Fibroblast of villous mesenchyme (primary cell): ENCODE data around the gene KCNK17. TPM values are rescaled to one million over a fixed set of nuclear protein-coding genes. Genes with fewer than 3 reads are reported as not detected.
"Not testable (repeated sequence)": the region's sequence is repeated elsewhere in the genome, so short reads cannot be mapped to it uniquely, and the experiment has no call there.

ENCODE experiments used
- DNase-seq: peaks from one replicate; pipeline ENCODE4 v3.0.0-alpha.2; 2010; ENCODE audit warnings: low read depth
- H3K4me3 ChIP-seq: 2 replicates; pipeline ENCODE4 v1.5.1; 2011; ENCODE audit warnings: low read depth, mild to moderate bottlenecking, low read length
- CTCF ChIP-seq: IDR thresholded peaks from 2 replicates; pipeline ENCODE4 v1.5.1; 2012; ENCODE audit warnings: low read depth, mild to moderate bottlenecking, low read length; ENCODE audit not compliant: insufficient read depth
- total RNA-seq: library from RNA; depleted of rRNA; stranded (reverse); fragments of >200 nt; gene quantifications from 2 replicates; pipeline ENCODE4 v1.2.3, GENCODE V29; 2012

Gene KCNK17
- total RNA-seq, 1 donor = not detected

- no peak overlapping the region for H3K4me3 ChIP-seq
- TF ChIP-seq CTCF = no peak
- DNase-seq = no peak
Measured at GRCh38 chr6:39287601-39288000, 26.6 kb downstream of the KCNK17 start.

DNA sequence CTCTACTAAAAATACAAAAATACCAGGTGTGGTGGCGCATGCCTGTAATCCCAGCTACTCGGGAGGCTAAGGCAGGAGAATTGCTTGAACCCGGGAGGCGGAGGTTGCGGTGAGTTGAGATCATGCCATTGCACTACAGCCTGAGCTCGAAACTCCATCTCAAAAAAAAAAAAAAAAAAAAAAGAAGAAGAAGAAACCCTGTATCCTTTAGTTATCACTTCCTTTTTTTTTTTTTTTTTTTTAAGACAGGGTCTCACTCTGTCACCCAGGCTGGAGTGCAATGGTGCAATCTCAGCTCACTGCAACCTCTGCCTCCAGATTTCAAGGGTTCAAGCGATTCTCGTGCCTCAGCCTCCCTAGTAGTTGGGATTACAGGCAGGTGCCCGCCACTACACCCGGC is 27.6 kb downstream of the KCNK17 start:
- H3K4me3 ChIP-seq, DNase-seq: not testable (repeated sequence)

GRCh38 chr6:39282774-39283173 is 31.4 kb downstream of the KCNK17 start:
- TF ChIP-seq CTCF = no peak
- no peak overlapping the region for H3K4me3 ChIP-seq
- no peak for DNase-seq

DNA sequence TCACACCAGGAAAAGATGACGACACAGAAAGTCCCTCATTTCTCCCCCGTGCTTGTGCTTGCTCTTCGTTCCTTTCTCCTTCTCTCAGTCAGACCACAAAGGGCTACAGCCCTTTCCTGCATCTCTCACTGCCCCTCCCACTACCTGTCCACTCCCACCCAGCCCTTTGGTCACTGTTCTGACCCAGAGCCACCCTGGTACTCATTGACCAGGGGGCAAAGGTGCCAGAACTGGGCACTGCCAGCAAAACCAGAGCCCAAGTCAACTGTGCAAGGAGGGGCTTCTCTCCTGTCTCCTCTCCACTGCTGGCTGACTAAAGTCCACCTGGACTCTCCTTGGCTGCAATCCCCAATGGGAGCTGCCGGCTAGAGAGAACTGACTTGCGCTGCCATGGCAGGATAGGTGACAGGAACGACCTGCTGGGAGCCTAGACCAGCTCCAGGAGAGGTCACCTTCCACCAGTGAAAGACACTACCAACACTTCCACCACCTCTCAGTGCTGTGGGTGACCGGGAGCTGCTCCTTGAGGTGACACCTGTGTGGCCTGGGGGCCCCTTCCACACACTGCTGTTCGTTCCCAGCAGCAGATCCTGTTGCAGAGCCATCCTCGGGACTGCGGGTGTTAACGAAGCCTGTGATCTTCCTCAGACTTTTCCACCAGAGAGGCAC is 32.8 kb downstream of the KCNK17 start:
- DNase-seq = no peak
- no peak for TF ChIP-seq CTCF
- H3K4me3 ChIP-seq = no peak overlapping the region

GRCh38 chr6:39280247-39280731 is 33.9 kb downstream of the KCNK17 start:
- H3K4me3 ChIP-seq = no peak overlapping the region
- no peak for TF ChIP-seq CTCF
- DNase-seq = no peak

DNA sequence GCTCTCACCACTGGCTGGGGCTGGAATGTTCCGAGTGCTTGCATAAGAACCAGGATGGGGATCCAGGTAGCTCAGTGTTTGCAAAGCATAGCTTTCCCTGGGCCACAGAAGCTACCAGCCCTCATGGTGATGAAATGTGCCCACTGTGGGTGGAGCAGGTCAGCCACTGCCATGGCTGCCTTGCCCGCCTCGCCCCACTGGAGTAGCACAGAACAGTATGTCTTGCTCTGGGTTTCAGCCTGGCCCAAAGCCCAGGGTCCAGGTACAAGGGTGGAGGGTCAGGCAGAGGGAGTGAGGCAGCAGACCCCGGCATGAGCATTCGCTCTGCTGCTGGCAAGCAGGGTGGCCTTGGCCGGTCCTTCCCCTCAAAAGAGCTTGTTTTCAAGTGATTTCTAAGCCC is 34.7 kb downstream of the KCNK17 start:
- no peak overlapping the region for H3K4me3 ChIP-seq
- no peak for DNase-seq
- no peak for TF ChIP-seq CTCF

DNA sequence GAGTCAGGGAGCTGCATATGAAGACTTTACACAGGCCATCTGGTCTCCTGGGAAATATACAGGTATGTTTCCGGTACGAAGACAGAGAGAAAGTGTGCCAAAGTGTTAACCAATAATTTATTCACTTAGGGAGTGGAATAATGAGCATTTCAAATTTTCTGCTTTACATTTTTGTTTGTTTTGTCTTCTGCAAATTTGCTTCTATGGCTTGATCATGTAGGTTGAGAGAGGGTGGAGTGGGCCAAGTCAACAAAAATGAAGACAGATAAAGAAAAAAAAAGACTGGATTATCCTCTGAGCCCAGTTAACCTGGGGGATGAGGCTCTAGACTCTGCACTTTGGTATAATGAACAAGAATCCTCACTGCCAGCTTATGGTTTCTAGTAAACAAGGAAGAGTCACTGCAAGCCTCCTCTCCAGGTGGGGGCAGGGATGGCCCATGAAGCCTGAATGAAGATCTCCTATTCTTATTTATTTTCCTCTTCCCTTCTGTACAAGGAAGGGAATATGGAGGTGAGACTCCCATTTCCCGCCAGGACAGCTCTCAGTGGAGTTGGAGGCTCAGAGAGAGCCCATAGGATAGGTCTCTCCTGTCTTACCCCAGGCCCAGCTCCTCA is 37.7 kb downstream of the KCNK17 start:
- H3K4me3 ChIP-seq = no peak overlapping the region
- no peak for TF ChIP-seq CTCF
- DNase-seq = no peak
